ENCODE measurements around the gene SPATA17.

GRCh38 chr1:217899614-217900013, 268.5 kb downstream of the SPATA17 start:
- TF ChIP-seq CTCF (IDR thresholded peaks at IDR 0.05) (no peak), POLR2A (IDR thresholded peaks at IDR 0.05) (no peak), EP300 (IDR thresholded peaks at IDR 0.05) (no peak)
